GM08714 (cell line): ENCODE data around the gene BUD13.
A peak's percentile ranks its signal among the peaks of the same experiment; 100 is the strongest.
"Not testable (repeated sequence)": the region's sequence is repeated elsewhere in the genome, so short reads cannot be mapped to it uniquely, and the experiment has no call there.

ENCODE experiments used
- H3K4me3 ChIP-seq: fragments of 200-500 bp; sonication (Bioruptor generic); 2 replicates; pipeline ENCODE4 v1.5.1; 2014; ENCODE audit warnings: mild to moderate bottlenecking, low read length, inconsistent platforms
- ZNF274 ChIP-seq: IDR thresholded peaks from 2 replicates; pipeline ENCODE4 v1.6.1; 2012; ENCODE audit warnings: mild to moderate bottlenecking, low read depth, low read length

BUD13 gene, protein sequence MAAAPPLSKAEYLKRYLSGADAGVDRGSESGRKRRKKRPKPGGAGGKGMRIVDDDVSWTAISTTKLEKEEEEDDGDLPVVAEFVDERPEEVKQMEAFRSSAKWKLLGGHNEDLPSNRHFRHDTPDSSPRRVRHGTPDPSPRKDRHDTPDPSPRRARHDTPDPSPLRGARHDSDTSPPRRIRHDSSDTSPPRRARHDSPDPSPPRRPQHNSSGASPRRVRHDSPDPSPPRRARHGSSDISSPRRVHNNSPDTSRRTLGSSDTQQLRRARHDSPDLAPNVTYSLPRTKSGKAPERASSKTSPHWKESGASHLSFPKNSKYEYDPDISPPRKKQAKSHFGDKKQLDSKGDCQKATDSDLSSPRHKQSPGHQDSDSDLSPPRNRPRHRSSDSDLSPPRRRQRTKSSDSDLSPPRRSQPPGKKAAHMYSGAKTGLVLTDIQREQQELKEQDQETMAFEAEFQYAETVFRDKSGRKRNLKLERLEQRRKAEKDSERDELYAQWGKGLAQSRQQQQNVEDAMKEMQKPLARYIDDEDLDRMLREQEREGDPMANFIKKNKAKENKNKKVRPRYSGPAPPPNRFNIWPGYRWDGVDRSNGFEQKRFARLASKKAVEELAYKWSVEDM

DNA sequence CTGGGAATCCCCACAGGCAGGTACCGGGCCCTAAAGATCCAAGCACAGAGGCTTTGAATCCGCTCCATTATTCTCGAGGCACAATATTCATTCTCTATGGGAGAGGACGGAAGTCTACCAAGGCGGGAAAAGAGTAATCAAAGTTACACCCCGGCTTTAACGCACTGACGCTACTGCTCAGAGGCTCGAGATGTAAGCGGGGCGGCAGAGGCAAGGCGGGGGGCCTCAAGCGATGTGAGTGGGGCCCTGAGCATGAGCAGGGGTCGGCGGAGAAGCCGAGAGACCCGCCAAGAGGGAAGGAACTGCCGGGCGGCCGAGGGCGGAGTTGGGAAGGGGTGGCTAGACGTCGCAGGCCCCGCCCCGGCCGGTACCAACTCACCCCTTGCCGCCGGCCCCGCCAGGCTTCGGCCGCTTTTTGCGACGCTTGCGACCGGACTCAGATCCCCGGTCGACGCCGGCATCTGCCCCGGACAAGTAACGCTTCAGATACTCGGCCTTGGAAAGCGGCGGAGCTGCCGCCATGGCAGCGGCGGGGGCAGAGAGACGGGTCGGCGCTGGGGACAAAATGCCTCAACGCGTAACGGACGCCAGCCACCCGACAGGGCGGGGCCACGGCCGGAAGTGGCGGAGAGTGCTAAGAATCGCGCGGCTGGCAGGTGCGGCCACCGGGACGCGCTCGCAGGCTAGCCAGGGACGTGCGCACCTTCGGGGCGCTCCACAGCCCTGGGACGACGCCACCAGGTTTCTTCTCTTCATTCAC lies at the start of gene BUD13:
Gene BUD13, minus strand, starts transcription at position 545 of the 760 bp plus-strand sequence. Its CDS starts 23 bp downstream, at position 522.
- TF ChIP-seq ZNF274, result no peak
- H3K4me3 ChIP-seq, result peak within 1 kb of the TSS; percentile 98

DNA sequence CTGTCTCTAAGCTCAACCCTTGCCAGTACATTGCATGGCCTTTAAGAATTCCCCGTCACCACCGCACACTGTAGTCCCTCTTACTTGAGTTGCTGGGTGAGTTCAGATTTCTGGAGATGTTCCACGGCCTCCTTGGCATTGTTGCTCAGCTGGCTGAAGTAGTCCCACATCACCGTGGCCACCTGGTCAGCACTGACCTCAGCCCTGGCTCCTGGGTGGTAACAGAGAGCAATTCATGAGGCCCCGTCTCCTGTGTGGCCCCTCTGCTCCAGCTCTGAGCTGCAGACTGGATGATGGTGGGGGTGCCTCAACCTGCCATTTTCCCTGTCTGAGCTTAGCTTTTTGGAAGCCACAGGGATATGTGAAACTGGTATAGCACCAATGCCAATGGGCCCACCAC lies 49.8 kb upstream of the BUD13 start:
- H3K4me3 ChIP-seq, result no peak overlapping the region
- no peak for TF ChIP-seq ZNF274

DNA sequence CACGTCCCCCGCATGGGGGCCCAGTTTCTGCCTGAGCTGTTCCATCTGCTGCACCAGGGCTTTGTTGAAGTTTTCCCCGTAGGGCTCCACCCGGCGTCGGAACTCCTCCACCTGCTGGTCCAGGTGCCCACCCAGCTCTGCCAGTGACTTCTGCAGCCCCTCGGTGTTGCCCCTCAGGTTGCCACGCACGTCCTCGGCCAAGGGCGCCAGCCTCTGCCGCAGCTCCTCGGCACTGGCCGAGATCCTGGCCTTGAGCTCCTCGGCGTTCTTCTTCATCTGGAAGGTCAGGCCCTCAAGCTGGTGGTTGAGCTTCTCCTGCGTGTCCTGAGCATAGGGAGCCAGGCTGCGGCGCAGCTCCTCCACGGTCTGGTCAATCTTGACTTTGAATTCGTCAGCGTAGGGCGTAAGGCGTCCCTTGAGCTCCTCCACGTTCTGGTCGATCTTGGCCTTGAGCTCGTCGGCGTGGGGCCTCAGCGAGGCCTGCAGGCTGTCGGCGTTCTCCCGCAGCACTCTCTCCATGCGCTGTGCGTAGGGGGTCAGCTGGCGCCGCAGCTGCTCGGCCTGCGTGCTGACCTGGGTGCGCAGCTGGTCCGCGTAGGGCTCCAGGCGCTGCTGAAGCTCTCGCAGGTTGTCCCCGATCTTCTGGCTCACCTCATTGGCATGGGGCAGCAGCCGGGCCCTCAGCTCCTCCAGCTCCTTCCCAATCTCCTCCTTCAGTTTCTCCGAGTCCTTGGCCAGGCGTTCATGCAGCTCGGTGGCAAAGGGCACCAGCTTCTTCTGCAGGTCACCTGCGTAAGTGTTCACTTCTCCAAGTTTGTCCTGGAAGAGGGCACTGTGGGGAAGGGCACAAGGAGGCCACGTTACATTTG lies 48.5 kb upstream of the BUD13 start:
- H3K4me3 ChIP-seq, result no peak overlapping the region
- TF ChIP-seq ZNF274, result no peak

DNA sequence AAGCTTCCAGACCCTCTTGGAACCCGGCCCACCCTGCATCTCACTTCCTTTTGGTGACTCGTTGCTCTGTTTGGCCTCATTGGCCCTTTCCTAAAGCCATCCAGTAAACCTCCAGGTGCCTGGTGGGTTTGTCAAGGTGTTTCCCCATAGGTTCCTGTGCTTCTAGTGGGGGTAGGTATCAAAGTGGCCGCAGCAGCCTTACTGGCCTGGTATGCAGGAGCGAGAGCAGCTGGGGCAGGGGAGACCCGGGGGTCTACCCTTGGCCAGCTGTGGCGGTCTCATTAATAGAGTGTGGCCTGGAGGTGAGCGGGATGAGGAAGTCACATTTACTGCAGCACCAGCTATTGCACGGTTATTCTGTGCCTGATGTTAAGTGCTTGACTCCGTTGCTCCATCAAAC lies 46.3 kb upstream of the BUD13 start:
- no peak for TF ChIP-seq ZNF274
- H3K4me3 ChIP-seq, result no peak overlapping the region

DNA sequence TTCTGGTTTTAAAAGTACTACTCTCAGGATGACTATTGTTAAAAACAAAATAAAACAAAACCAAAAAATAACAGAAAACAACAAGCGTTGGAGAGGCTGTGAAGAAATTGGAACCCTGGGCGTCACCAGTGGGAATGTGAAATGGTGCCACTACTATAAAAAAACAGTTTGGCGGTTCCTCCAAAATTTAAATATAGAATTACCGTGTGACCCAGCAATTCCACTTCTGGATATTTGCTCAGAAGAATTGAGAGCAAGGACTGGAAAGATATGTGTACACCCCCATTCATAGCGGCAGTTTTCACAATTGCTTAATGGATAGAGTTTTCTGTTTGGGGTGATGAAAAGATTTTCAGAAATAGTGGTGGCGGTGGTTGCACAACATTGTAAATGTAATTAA lies 41.7 kb upstream of the BUD13 start:
- H3K4me3 ChIP-seq, result no peak overlapping the region
- TF ChIP-seq ZNF274, result no peak

DNA sequence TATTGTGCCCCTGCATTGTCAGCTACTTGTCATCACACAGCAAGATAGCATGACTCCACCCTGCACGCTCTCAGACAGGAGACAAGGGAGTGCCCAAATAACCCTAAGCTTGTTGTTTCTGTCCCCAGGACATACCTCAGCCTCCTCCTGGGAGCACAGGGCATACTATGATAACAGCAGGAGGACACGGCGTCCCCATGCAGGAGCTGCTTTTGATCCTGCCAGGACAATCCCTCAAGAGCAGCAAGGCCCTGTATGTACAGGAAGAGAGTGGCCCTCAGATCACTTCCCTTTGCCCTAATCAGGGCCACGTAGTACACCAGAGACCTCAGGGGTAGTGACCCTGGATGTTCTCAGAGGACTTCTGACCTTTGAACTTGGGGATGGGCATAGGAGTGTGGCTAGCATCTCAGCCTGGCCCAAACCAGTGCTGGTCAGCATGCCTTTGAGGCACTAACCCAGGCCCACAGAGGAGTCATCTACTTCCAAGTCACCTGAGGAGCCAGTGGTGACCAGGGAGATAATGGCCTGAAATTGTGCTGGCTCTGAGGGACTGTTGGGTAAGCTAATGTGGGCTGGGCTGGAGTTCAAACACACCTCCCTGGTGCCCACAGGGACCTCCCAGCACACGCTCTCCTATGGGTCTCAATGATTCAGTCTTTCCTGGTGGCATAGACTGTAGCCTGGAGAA lies 41.1 kb upstream of the BUD13 start:
- H3K4me3 ChIP-seq, result no peak overlapping the region
- no peak for TF ChIP-seq ZNF274

DNA sequence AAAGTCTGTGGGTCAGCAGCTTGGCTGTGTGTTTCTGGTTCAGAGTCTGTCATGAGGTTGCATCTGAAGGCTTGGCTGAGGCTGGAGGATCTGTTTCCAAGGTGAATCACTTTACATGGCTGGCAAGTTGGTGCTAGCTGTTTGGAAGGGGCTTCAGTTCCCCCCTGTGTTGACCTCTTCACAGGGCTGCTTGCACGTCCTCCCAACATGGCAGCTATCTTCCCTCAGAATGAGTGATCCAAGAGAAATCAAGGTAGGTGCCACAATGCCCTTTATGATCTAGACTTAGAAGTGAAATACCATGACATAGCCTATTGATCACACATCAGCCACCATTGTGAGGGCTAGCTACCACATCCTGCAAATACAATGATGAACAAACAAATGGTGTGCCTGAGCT lies 40.4 kb upstream of the BUD13 start:
- no peak for TF ChIP-seq ZNF274
- no peak overlapping the region for H3K4me3 ChIP-seq

DNA sequence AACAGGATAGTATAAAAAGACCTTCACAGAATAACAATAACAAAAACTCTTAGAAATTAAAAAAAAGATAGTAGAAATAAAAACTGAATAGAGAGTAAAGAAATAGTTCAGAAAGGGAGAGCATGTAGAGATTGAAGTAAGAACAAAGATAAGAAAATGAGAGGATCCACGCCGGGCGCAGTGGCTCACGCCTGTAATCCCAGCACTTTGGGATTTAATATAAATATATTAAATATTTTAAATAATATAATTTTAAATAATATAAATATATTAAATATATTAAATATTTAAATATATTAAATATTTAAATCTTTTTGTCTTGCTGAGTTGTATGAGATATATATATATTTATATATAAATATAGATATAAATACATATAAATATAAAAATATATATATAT lies 39.3 kb upstream of the BUD13 start:
- no peak overlapping the region for H3K4me3 ChIP-seq
- TF ChIP-seq ZNF274, result no peak

DNA sequence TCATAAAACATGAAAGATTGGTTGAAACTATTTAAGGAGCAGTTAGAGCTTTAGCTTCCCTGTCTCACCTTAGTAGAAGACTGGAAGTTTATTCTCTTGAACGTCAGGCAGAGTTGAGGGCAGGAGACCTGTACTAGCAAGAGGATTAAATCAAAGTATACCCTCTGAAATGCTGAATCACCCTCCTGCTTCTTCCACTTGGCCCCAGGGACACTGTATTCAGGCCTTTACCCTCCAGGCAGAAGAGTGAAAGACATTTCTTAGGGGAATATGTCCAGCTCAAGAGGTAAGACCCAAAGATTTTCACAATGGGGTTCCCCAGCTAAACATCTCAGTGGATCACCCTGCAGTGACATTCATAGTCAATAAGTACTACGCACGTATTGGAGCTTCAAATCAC lies 38.4 kb upstream of the BUD13 start:
- H3K4me3 ChIP-seq, result no peak overlapping the region
- no peak for TF ChIP-seq ZNF274

DNA sequence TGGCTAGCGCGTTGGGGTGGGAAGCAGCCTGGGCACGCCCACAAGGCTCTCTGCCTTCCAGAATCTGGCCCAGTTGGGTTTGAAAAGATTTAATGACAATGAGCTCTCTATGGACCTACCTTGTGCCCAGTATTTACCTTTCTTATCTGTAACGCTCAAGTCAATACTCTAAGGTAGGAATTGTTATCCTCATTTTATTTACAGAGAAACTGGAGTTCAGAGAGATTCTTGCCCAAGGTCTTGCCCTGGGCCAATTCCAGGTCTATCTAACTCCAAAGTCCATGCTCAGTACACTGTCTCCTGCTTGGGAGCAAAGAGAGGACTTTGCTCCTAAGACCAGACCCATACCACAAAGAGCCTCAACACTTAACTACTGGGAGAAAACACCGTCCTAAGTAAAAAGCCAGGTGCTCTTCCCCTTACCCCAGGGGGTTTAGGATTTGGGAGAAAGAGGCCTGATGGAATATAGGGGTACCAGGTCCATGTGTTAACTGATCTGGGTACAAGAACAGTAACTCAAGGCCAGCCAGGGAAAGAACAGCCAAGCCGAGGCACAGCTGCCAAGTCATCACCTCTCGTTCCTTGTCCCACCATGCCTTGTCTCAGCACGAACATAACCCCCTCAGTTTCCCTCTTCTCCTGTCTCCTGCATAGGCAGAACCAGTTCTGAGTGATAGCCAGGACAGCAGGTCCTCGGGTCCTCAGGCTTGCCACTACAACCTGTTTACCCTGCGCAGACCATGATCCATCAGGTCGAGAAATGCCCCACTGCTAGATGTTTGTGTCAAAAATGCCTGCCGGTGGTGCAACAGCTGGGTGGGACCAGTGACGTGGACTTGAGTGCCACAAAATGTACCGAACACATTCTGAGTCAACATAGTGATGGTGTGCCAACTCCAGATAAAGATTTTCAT lies 35.7 kb upstream of the BUD13 start:
- no peak overlapping the region for H3K4me3 ChIP-seq
- TF ChIP-seq ZNF274, result no peak

DNA sequence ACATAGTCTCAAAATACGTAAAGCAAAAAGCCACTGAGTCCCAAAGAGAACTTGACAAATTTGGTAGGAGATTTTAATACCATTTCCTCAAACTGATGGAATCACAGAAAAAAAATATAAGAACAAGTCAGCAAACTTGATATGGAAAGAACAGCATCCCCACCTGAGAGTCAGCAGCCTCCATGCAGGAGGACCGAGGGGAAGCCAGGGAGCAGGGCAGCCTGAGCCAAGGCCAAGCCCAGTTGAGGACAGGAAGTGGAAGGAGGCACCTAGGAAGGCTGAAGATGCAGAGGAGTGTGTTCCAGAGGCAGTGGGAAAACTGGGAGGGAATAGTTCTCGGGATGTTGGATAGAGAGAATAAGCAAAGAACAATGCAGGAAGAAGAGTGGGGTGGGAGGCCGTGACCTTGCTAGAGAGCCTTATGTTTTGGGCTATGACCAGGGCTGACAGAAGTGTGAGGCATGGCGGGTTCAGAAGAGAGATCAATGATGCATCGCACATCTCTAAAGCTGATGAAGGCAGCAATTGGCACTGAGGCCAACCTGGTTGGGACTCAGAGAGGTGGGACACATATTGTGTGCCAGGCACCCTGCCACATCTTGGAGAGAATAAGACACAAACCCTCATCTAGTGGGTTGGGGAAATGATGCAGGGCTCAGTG lies 34.9 kb upstream of the BUD13 start:
- no peak for TF ChIP-seq ZNF274
- no peak overlapping the region for H3K4me3 ChIP-seq

DNA sequence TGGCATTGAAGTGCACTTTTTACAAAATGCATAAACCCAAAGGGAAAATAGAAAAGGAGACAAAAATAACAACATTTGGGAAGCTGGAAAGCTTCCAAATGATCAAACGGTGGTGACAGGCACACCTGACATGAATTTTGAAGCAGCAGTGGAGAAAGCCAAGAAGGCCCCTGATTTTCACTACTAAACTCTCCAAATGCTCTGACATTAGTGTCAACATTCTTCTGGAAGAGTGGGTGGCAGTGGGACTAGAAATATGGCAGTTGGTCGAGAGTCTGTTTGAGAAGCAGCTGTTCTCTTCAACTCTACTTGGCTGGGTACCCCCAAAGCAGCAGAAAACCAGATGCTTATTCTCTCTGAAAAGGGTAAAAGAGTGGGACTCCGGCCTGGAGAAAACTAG lies 31.2 kb upstream of the BUD13 start:
- no peak overlapping the region for H3K4me3 ChIP-seq
- TF ChIP-seq ZNF274, result no peak

DNA sequence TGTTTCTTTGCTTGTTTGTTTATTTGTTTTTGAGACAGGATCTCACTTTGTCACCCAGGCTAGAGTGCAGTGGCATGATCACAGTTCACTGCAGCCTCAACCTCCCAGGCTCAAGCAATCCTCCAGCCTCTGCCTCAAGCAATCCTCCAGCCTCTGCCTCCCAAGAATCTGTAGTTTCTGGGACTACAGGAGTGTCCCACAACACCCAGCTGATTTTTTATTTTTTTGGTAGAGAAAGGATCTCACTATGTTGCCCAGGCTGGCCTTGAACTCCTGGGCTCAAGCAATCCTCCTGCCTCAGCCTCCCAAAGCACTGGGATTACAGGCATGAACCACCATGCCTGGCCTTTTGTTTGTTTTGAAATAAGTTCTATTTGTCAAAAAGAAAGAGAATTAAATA lies 28.9 kb upstream of the BUD13 start:
- H3K4me3 ChIP-seq, result not testable (repeated sequence)
